ENCODE data around the gene LPIN1. TPM values are rescaled to one million over a fixed set of nuclear protein-coding genes. Genes with fewer than 3 reads are reported as not detected.

LPIN1 gene
- total RNA-seq, 1 experiment from 2014 or later: 4.4 TPM

DNA sequence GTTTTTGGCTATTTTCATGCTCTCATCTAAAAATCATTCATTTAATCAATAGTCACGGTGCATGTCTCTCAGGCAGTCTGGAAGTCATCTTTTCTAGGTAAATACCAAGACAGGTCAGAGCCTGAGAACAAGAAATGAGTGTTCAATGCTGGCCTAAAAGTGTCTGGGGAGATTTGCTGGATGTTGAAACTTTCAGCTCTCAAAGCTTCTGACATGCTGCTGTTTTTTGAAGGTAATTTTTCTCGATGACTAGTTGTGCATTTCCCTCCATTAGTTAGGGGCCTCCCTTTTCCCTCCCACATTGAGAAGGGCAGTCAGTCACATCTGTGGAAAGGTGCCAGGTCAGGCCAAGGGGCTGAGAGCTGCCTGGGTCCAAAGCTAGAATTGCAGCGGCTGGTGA is 115.6 kb downstream of the LPIN1 start:
- Mint-ChIP-seq H3K27ac (no peak overlapping the region), H3K4me1 (peaks cover 10 to 13% of the 10 kb centered on the region in 2 experiments), H3K36me3 (ENCODE audit: insufficient read depth in 1 of 3, low read depth in 3 of 3) (peaks cover 24 to 32% (median 26%) of the 10 kb centered on the region in 3 experiments), H3K9me3 (peaks cover 33 to 37% of the 10 kb centered on the region in 2 experiments), H3K27me3 (ENCODE audit: low read depth) (peaks cover 6% of the 10 kb centered on the region), H3K4me3 (no peak overlapping the region)
- Histone ChIP-seq H3K14ac (ENCODE audit: insufficient read depth, low read length) (no peak overlapping the region), H3K4me1 (ENCODE audit: insufficient read depth, low read length) (no peaks in the 10 kb centered on the region; the same call in 1 of the 2 replicates), H3K79me1 (ENCODE audit: insufficient read depth, low read depth, low read length, poor library complexity, severe bottlenecking) (no peaks in the 10 kb centered on the region), H2BK12ac (ENCODE audit: insufficient read length, low read depth, low read length) (no peak overlapping the region), H2AFZ (ENCODE audit: low read length) (no peak overlapping the region), H4K5ac (ENCODE audit: insufficient read length, low read depth, low read length) (no peak overlapping the region), H3K4ac (ENCODE audit: low read depth, low read length) (no peak overlapping the region), H4K91ac (ENCODE audit: insufficient read length, low read depth, low read length) (no peak overlapping the region), H3K4me2 (ENCODE audit: insufficient read depth, insufficient read length, low read length) (no peak overlapping the region), H2BK15ac (ENCODE audit: low read depth, low read length) (no peak overlapping the region), H3K9me3 (ENCODE audit: control insufficient read depth, low read depth, low read length) (peaks cover 26% of the 10 kb centered on the region), H3K18ac (ENCODE audit: insufficient read length, low read depth, low read length) (no peak overlapping the region), H3T11ph (ENCODE audit: low read length) (no peak overlapping the region), H2BK20ac (ENCODE audit: low read depth, low read length, poor library complexity, severe bottlenecking) (no peak overlapping the region), H3K9ac (ENCODE audit: extremely low read depth, insufficient read length, low read length) (no peak overlapping the region), H3K27ac (ENCODE audit: insufficient read length, low read depth, low read length) (no peak overlapping the region), H3K56ac (ENCODE audit: insufficient read length, low read depth, low read length) (no peak overlapping the region), H4K20me1 (ENCODE audit: control insufficient read depth, insufficient read depth, insufficient read length) (no peaks in the 10 kb centered on the region), H3K23me2 (ENCODE audit: insufficient read length, low read depth, low read length, poor library complexity, severe bottlenecking) (no peaks in the 10 kb centered on the region), H3K27me3 (ENCODE audit: insufficient read depth, low read length) (no peaks in the 10 kb centered on the region), H3K79me2 (ENCODE audit: insufficient read depth, low read length) (no peaks in the 10 kb centered on the region), H2BK120ac (ENCODE audit: low read depth, low read length, poor library complexity, severe bottlenecking) (no peak overlapping the region), H2BK5ac (ENCODE audit: insufficient read length, low read length) (no peak overlapping the region), H4K8ac (replicated peaks; ENCODE audit: insufficient read length, low read depth, low read length) (no peak overlapping the region), H2AK5ac (ENCODE audit: insufficient read length, low read length) (no peak overlapping the region), H3K23ac (ENCODE audit: insufficient read length, low read depth, low read length) (no peak overlapping the region)
- no peak for DNase-seq
- no peak for TF ChIP-seq CTCF (conservative IDR thresholded peaks at IDR 0.05)
- no CpG with 5 or more reads among the region's 3 CpGs for WGBS (ENCODE audit: extremely low coverage, insufficient read length, low lambda C conversion rate)

Measured in H9 (cell line).